CD14-positive monocyte (primary cell): ENCODE results near the gene S100A1. TPM values are rescaled to one million over a fixed set of nuclear protein-coding genes. Genes with fewer than 3 reads are reported as not detected.

Experiments
- DNase-seq, 3 donors: peaks; one replicate each; pipeline ENCODE4 v3.0.0-alpha.2; 2011 to 2022
- H2AFZ ChIP-seq: 2 replicates; pipeline ENCODE4 v1.6.0; 2012; ENCODE audit warnings: mild to moderate bottlenecking, low read depth, low read length, inconsistent platforms; ENCODE audit not compliant: insufficient read depth, poor library complexity, severe bottlenecking
- H3K27ac ChIP-seq, 2 donors: 1 replicate in 1 of 2; 2 replicates in 1 of 2; pipeline ENCODE4 v1.5.1; 2012 to 2013; ENCODE audit warnings: low read length in 2 of 2, control low read depth in 1 of 2, inconsistent platforms in 1 of 2, low read depth in 1 of 2, mild to moderate bottlenecking in 1 of 2
- H3K27me3 ChIP-seq, 2 donors: one replicate each; pipeline versions ENCODE4 v1.6.0 to v1.6.1; 2011 to 2013; ENCODE audit warnings: low read length in 2 of 2; ENCODE audit not compliant: control insufficient read depth in 2 of 2, insufficient read depth in 2 of 2
- H3K36me3 ChIP-seq, 2 donors: replicated peaks in 1 of 2; 1 replicate in 1 of 2; 2 replicates in 1 of 2; pipeline versions ENCODE4 v1.5.1 to v1.6.1; 2012 to 2013; ENCODE audit warnings: low read length in 2 of 2, control low read depth in 1 of 2, inconsistent platforms in 1 of 2, mild to moderate bottlenecking in 1 of 2; ENCODE audit not compliant: insufficient read depth in 2 of 2, control insufficient read depth in 1 of 2
- H3K4me1 ChIP-seq, 2 donors: 1 replicate in 1 of 2; 2 replicates in 1 of 2; pipeline versions ENCODE4 v1.5.1 to v1.6.1; 2012 to 2013; ENCODE audit warnings: low read length in 2 of 2, control low read depth in 1 of 2, inconsistent platforms in 1 of 2, mild to moderate bottlenecking in 1 of 2, moderate library complexity in 1 of 2; ENCODE audit not compliant: insufficient read depth in 2 of 2, control insufficient read depth in 1 of 2
- H3K4me2 ChIP-seq: replicated peaks from 2 replicates; pipeline ENCODE3; 2012; ENCODE audit warnings: low read length, moderate library complexity, mild to moderate bottlenecking; ENCODE audit not compliant: poor library complexity, severe bottlenecking; ENCODE audit errors: extremely low read depth
- H3K4me3 ChIP-seq, 3 experiments: fragments of 200-600 bp in 1 of 3; sonication (generic) in 1 of 3; replicated peaks in 1 of 3; 1 replicate in 2 of 3; 2 replicates in 1 of 3; pipeline ENCODE4 v1.5.1; 2011 to 2013; ENCODE audit warnings: low read length in 3 of 3, mild to moderate bottlenecking in 3 of 3, control low read depth in 2 of 3, low read depth in 2 of 3, inconsistent platforms in 1 of 3, moderate library complexity in 1 of 3
- H3K79me2 ChIP-seq: 2 replicates; pipeline ENCODE4 v1.6.0; 2012; ENCODE audit warnings: mild to moderate bottlenecking, control low read depth, inconsistent platforms, low read length, moderate library complexity; ENCODE audit not compliant: insufficient read depth
- H3K9ac ChIP-seq: 2 replicates; pipeline ENCODE4 v1.6.0; 2017; ENCODE audit warnings: low read length, mild to moderate bottlenecking; ENCODE audit not compliant: insufficient read depth, poor library complexity, severe bottlenecking
- H3K9me3 ChIP-seq, 2 donors: replicated peaks in 1 of 2; 1 replicate in 1 of 2; 2 replicates in 1 of 2; pipeline versions ENCODE4 v1.5.1 to v1.6.1; 2012 to 2013; ENCODE audit warnings: low read length in 2 of 2, control low read depth in 1 of 2; ENCODE audit not compliant: control insufficient read depth in 1 of 2, insufficient read depth in 1 of 2
- H4K20me1 ChIP-seq: 2 replicates; pipeline ENCODE4 v1.6.0; 2012; ENCODE audit warnings: mild to moderate bottlenecking, low read length, control low read depth, moderate library complexity; ENCODE audit not compliant: insufficient read depth
- H3K27ac Mint-ChIP-seq, 7 donors: one replicate each; pipeline ENCODE4 v1.8.0; 2020; ENCODE audit warnings: mild to moderate bottlenecking in 7 of 7, mixed read lengths in 7 of 7, moderate library complexity in 6 of 7, inconsistent platforms in 2 of 7
- H3K27me3 Mint-ChIP-seq, 3 donors: one replicate each; pipeline ENCODE4 v1.8.0; 2021 to 2022; ENCODE audit warnings: low read depth in 3 of 3, mild to moderate bottlenecking in 3 of 3, mixed read lengths in 3 of 3, moderate library complexity in 3 of 3, inconsistent platforms in 1 of 3
- H3K36me3 Mint-ChIP-seq, 2 donors: one replicate each; pipeline ENCODE4 v1.8.0; 2020; ENCODE audit warnings: mixed read lengths in 2 of 2, inconsistent platforms in 1 of 2, mild to moderate bottlenecking in 1 of 2
- H3K4me1 Mint-ChIP-seq: one replicate; pipeline ENCODE4 v1.8.0; 2020; ENCODE audit warnings: mild to moderate bottlenecking, mixed read lengths
- H3K4me3 Mint-ChIP-seq, 2 donors: one replicate each; pipeline ENCODE4 v1.8.0; 2020; ENCODE audit warnings: mild to moderate bottlenecking in 2 of 2, mixed read lengths in 2 of 2, moderate library complexity in 1 of 2
- H3K9me3 Mint-ChIP-seq, 7 donors: one replicate each; pipeline ENCODE4 v1.8.0; 2020 to 2022; ENCODE audit warnings: mixed read lengths in 7 of 7, mild to moderate bottlenecking in 6 of 7, moderate library complexity in 6 of 7, inconsistent platforms in 2 of 7
- CTCF ChIP-seq: fragments of 200-600 bp; IDR thresholded peaks from one replicate; pipeline ENCODE4 v1.8.0; 2022; ENCODE audit warnings: antibody characterized with exemption, mild to moderate bottlenecking
- WGBS: methylation state at CpG from one replicate; pipeline ENCODE4 v1.1.5; 2013; ENCODE audit warnings: missing lambda C conversion rate; ENCODE audit not compliant: insufficient coverage; 5-methylcytosine and 5-hydroxymethylcytosine counted together
- intact Hi-C, 2 donors: fragments of 100-400 bp; cut with micrococcal nuclease; formaldehyde crosslinking; loops; one replicate each; pipeline versions ENCODE4 v1.15.0 to v1.15.1; 2023
- polyA plus RNA-seq, 3 donors: library from polyadenylated mRNA; depleted of rRNA in 1 of 3; unstranded in 2 of 3; stranded (reverse) in 1 of 3; fragments of 300-500 nt in 2 of 3; fragments of >200 nt in 1 of 3; fragmentation: Illumina TruSeq in 2 of 3; gene quantifications; 1 replicate in 2 of 3; 2 replicates in 1 of 3; pipeline ENCODE4 v1.2.3, GENCODE V29; 2012 to 2021

Gene S100A1
- polyA plus RNA-seq, 3 donors: not detected

- H3K4me3 Mint-ChIP-seq: no peak overlapping the region
- peak overlapping the region in 4 of 7 donors; percentile 25 to 75 (median 36) for H3K27ac Mint-ChIP-seq
- TF ChIP-seq CTCF: no peak
- H3K27me3 Mint-ChIP-seq: peaks cover 2 to 3% (median 2%) of the 10 kb centered on the region in 3 donors
- peak in 2 of 3 donors; percentile 33 to 59 for DNase-seq
- peaks cover 0 to 2% (median 0%) of the 10 kb centered on the region in 7 donors for H3K9me3 Mint-ChIP-seq
- Histone ChIP-seq H3K9me3 (no peaks in the 10 kb centered on the region), H3K4me1 (peaks cover 19 to 27% of the 10 kb centered on the region in 2 donors), H3K27ac (no peak overlapping the region), H3K9ac (no peak overlapping the region), H3K79me2 (no peaks in the 10 kb centered on the region), H3K4me2 (no peak overlapping the region), H3K36me3 (no peaks in the 10 kb centered on the region), H2AFZ (no peak overlapping the region), H3K4me3 (peak overlapping the region in 1 of 3 experiments; percentile 13), H3K27me3 (no peaks in the 10 kb centered on the region), H4K20me1 (no peaks in the 10 kb centered on the region)
- H3K4me1 Mint-ChIP-seq: peaks cover 31% of the 10 kb centered on the region
- WGBS: no CpG with 5 or more reads among the region's 7 CpGs
- H3K36me3 Mint-ChIP-seq: no peaks in the 10 kb centered on the region
- intact Hi-C loops: no loop called here
Observed at GRCh38 chr1:153610811-153611301, 17.4 kb upstream of the S100A1 start.

- Histone ChIP-seq H4K20me1 (no peaks in the 10 kb centered on the region), H2AFZ (no peak overlapping the region), H3K9ac (no peak overlapping the region), H3K79me2 (no peaks in the 10 kb centered on the region), H3K36me3 (no peaks in the 10 kb centered on the region), H3K4me2 (no peak overlapping the region), H3K9me3 (no peaks in the 10 kb centered on the region), H3K4me1 (peaks cover 22 to 31% of the 10 kb centered on the region in 2 donors), H3K4me3 (no peak overlapping the region), H3K27ac (no peak overlapping the region), H3K27me3 (no peaks in the 10 kb centered on the region)
- intact Hi-C loops: no loop called here
- WGBS: 100% methylated on average over 1 of the region's 1 CpG
- H3K36me3 Mint-ChIP-seq: no peaks in the 10 kb centered on the region
- H3K9me3 Mint-ChIP-seq: peaks cover 0 to 2% (median 0%) of the 10 kb centered on the region in 7 donors
- peak overlapping the region in 1 of 7 donors; percentile 48 for H3K27ac Mint-ChIP-seq
- H3K27me3 Mint-ChIP-seq: peaks cover 2 to 3% (median 2%) of the 10 kb centered on the region in 3 donors
- no peak for DNase-seq
- no peak for TF ChIP-seq CTCF
- peaks cover 35% of the 10 kb centered on the region for H3K4me1 Mint-ChIP-seq
- no peak overlapping the region for H3K4me3 Mint-ChIP-seq
Observed at GRCh38 chr1:153611356-153611755, 16.9 kb upstream of the S100A1 start.
